ENCODE results near the gene FRMD3.
A peak's percentile ranks its signal among the peaks of the same experiment; 100 is the strongest.

The FRMD3 gene

GRCh38 chr9:83327750-83328622, 210.2 kb downstream of the FRMD3 start:
- no peak for DNase-seq

GRCh38 chr9:83327323-83327722, 210.9 kb downstream of the FRMD3 start:
- Mint-ChIP-seq H3K9me3 (peaks cover 4% of the 10 kb centered on the region), H3K27me3 (ENCODE audit: low read depth, poor library complexity) (no peaks in the 10 kb centered on the region), H3K4me1 (peaks cover 11% of the 10 kb centered on the region), H3K36me3 (ENCODE audit: low read depth) (no peaks in the 10 kb centered on the region), H3K4me3 (no peak overlapping the region), H3K27ac (no peak overlapping the region)
- DNase-seq = no peak
- no peak for TF ChIP-seq CTCF (IDR thresholded peaks at IDR 0.05)

More at GRCh38 chr9:83327750-83328622, 210.2 kb downstream of the FRMD3 start:
- TF ChIP-seq CTCF (IDR thresholded peaks at IDR 0.05) = no peak
- Mint-ChIP-seq H3K9me3 (no peaks in the 10 kb centered on the region), H3K4me1 (peaks cover 11% of the 10 kb centered on the region), H3K27me3 (ENCODE audit: low read depth, poor library complexity) (peaks cover 3% of the 10 kb centered on the region), H3K4me3 (no peak overlapping the region), H3K36me3 (ENCODE audit: low read depth) (no peaks in the 10 kb centered on the region), H3K27ac (no peak overlapping the region)

GRCh38 chr9:83323148-83323547, 215.1 kb downstream of the FRMD3 start:
- Mint-ChIP-seq H3K36me3 (ENCODE audit: low read depth) (peaks cover 4% of the 10 kb centered on the region), H3K27ac (no peak overlapping the region), H3K9me3 (peaks cover 28% of the 10 kb centered on the region), H3K4me3 (no peak overlapping the region), H3K4me1 (peaks cover 11% of the 10 kb centered on the region), H3K27me3 (ENCODE audit: low read depth, poor library complexity) (no peaks in the 10 kb centered on the region)
- TF ChIP-seq CTCF (IDR thresholded peaks at IDR 0.05) = no peak
- DNase-seq = no peak

GRCh38 chr9:83322438-83322837, 215.8 kb downstream of the FRMD3 start:
- peaks cover 4% of the 10 kb centered on the region for H3K36me3 Mint-ChIP-seq (ENCODE audit: low read depth)
- peaks cover 28% of the 10 kb centered on the region for H3K9me3 Mint-ChIP-seq
- peaks cover 7% of the 10 kb centered on the region for H3K4me1 Mint-ChIP-seq

GRCh38 chr9:83317244-83317643, 221.0 kb downstream of the FRMD3 start:
- no peaks in the 10 kb centered on the region for H3K27me3 Mint-ChIP-seq (ENCODE audit: low read depth, poor library complexity)
- TF ChIP-seq CTCF (IDR thresholded peaks at IDR 0.05) = no peak
- no peak overlapping the region for H3K4me3 Mint-ChIP-seq
- peaks cover 27% of the 10 kb centered on the region for H3K4me1 Mint-ChIP-seq
- DNase-seq = no peak
- H3K9me3 Mint-ChIP-seq = peaks cover 28% of the 10 kb centered on the region
- peaks cover 4% of the 10 kb centered on the region for H3K36me3 Mint-ChIP-seq (ENCODE audit: low read depth)
- no peak overlapping the region for H3K27ac Mint-ChIP-seq

More at GRCh38 chr9:83322438-83322837, 215.8 kb downstream of the FRMD3 start:
- TF ChIP-seq CTCF (IDR thresholded peaks at IDR 0.05) = no peak
- no peak overlapping the region for H3K27ac Mint-ChIP-seq
- H3K4me3 Mint-ChIP-seq = no peak overlapping the region
- no peak for DNase-seq
- H3K27me3 Mint-ChIP-seq (ENCODE audit: low read depth, poor library complexity) = no peaks in the 10 kb centered on the region

GRCh38 chr9:83315649-83316048, 222.6 kb downstream of the FRMD3 start:
- no peak for TF ChIP-seq CTCF (IDR thresholded peaks at IDR 0.05)
- H3K4me1 Mint-ChIP-seq = peaks cover 27% of the 10 kb centered on the region
- H3K9me3 Mint-ChIP-seq = peaks cover 22% of the 10 kb centered on the region
- no peak for DNase-seq
- H3K4me3 Mint-ChIP-seq = no peak overlapping the region
- H3K36me3 Mint-ChIP-seq (ENCODE audit: low read depth) = peaks cover 4% of the 10 kb centered on the region
- H3K27me3 Mint-ChIP-seq (ENCODE audit: low read depth, poor library complexity) = peaks cover 3% of the 10 kb centered on the region
- H3K27ac Mint-ChIP-seq = peak overlapping the region; percentile 55
